Right lobe of liver (tissue), 4 donors: ENCODE data around the gene ABI3.

Experiments used
- POLR2A ChIP-seq: fragments of 450-650 bp; IDR thresholded peaks from one replicate; pipeline ENCODE4 v1.6.1; 2017; ENCODE audit warnings: antibody characterized with exemption, mild to moderate bottlenecking
- TF ChIP-seq, protein P1 (sequence below), 4 donors: fragments of 200-600 bp in 3 of 4; fragments of 450-650 bp in 1 of 4; IDR thresholded peaks; one replicate each; pipeline versions ENCODE4 v1.5.1 to v1.8.0; 2016 to 2022; ENCODE audit warnings: antibody characterized with exemption in 4 of 4, mild to moderate bottlenecking in 2 of 4
- donor health status: DM: no; HTN: no; CAD: no.
- donor health status: DM: no; HTN: no; CAD: no.
- donor health status: DM: no; HTN: yes; CAD: no.

- TF ChIP-seq, protein P1, sequence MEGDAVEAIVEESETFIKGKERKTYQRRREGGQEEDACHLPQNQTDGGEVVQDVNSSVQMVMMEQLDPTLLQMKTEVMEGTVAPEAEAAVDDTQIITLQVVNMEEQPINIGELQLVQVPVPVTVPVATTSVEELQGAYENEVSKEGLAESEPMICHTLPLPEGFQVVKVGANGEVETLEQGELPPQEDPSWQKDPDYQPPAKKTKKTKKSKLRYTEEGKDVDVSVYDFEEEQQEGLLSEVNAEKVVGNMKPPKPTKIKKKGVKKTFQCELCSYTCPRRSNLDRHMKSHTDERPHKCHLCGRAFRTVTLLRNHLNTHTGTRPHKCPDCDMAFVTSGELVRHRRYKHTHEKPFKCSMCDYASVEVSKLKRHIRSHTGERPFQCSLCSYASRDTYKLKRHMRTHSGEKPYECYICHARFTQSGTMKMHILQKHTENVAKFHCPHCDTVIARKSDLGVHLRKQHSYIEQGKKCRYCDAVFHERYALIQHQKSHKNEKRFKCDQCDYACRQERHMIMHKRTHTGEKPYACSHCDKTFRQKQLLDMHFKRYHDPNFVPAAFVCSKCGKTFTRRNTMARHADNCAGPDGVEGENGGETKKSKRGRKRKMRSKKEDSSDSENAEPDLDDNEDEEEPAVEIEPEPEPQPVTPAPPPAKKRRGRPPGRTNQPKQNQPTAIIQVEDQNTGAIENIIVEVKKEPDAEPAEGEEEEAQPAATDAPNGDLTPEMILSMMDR (IDR thresholded peaks at IDR 0.05): no peak
- TF ChIP-seq POLR2A: no peak
These were observed 19.5 kb downstream of the ABI3 start for GRCh38 chr17:49229805-49230600.
